Measurements from ENCODE around the gene IRF3. TPM values are rescaled to one million over a fixed set of nuclear protein-coding genes. Genes with fewer than 3 reads are reported as not detected.

IRF3 gene
- total RNA-seq, 4 donors from 2014 or later = 61.3 to 164 (median 81.0) TPM

GRCh38 chr19:49654581-49654980 is 11.1 kb downstream of the IRF3 start:
- DNase-seq (ENCODE audit: low spot score in 2 of 2) = no peak
- no peak for TF ChIP-seq POLR2A (IDR thresholded peaks at IDR 0.05)
- no peak for TF ChIP-seq EP300 (IDR thresholded peaks at IDR 0.05)
- TF ChIP-seq CTCF (IDR thresholded peaks at IDR 0.05) = no peak
- no peak for TF ChIP-seq POLR2AphosphoS5 (IDR thresholded peaks at IDR 0.05)
- no peaks in the 10 kb centered on the region for H3K4me1 ChIP-seq
- H3K27ac ChIP-seq = no peak overlapping the region
- 89% methylated on average over 10 of the region's 10 CpGs for WGBS
- no peak overlapping the region for H3K4me3 ChIP-seq
- no peaks in the 10 kb centered on the region for H3K9me3 ChIP-seq
- peaks cover 98% of the 10 kb centered on the region for H3K36me3 ChIP-seq
- no peaks in the 10 kb centered on the region for H3K27me3 ChIP-seq

- no peak overlapping the region for H3K27ac ChIP-seq
- WGBS = 87% methylated on average over 10 of the region's 13 CpGs
- DNase-seq (ENCODE audit: low spot score in 2 of 2) = no peak
These were observed 12.2 kb downstream of the IRF3 start for GRCh38 chr19:49653466-49653806.

GRCh38 chr19:49652551-49653465 is 12.8 kb downstream of the IRF3 start:
- TF ChIP-seq POLR2A (IDR thresholded peaks at IDR 0.05) (no peak), CTCF (IDR thresholded peaks at IDR 0.05) (no peak), POLR2AphosphoS5 (IDR thresholded peaks at IDR 0.05) (no peak), EP300 (IDR thresholded peaks at IDR 0.05) (no peak)
- Histone ChIP-seq H3K4me3 (no peak overlapping the region), H3K9me3 (no peaks in the 10 kb centered on the region), H3K27me3 (no peaks in the 10 kb centered on the region), H3K4me1 (no peaks in the 10 kb centered on the region), H3K36me3 (peaks cover 91% of the 10 kb centered on the region), H3K27ac (no peak overlapping the region)
- 92% methylated on average over 29 of the region's 58 CpGs for WGBS
- no peak for DNase-seq (ENCODE audit: low spot score in 2 of 2)

More at GRCh38 chr19:49653466-49653806, 12.2 kb downstream of the IRF3 start:
- Histone ChIP-seq H3K9me3 (no peaks in the 10 kb centered on the region), H3K4me1 (no peaks in the 10 kb centered on the region), H3K36me3 (peaks cover 95% of the 10 kb centered on the region), H3K4me3 (no peak overlapping the region), H3K27me3 (no peaks in the 10 kb centered on the region)
- TF ChIP-seq POLR2A (IDR thresholded peaks at IDR 0.05) = no peak
- no peak for TF ChIP-seq POLR2AphosphoS5 (IDR thresholded peaks at IDR 0.05)
- no peak for TF ChIP-seq CTCF (IDR thresholded peaks at IDR 0.05)
- no peak for TF ChIP-seq EP300 (IDR thresholded peaks at IDR 0.05)

- no peak for DNase-seq (ENCODE audit: low spot score in 2 of 2)
- 94% methylated on average over 88 of the region's 110 CpGs for WGBS
- no peaks in the 10 kb centered on the region for H3K27me3 ChIP-seq
- TF ChIP-seq EP300 (IDR thresholded peaks at IDR 0.05) (no peak), POLR2A (IDR thresholded peaks at IDR 0.05) (no peak), CTCF (IDR thresholded peaks at IDR 0.05) (no peak), POLR2AphosphoS5 (IDR thresholded peaks at IDR 0.05) (no peak)
- H3K36me3 ChIP-seq = peaks cover 91% of the 10 kb centered on the region
- H3K27ac ChIP-seq = no peak overlapping the region
- H3K4me3 ChIP-seq = no peak overlapping the region
- H3K4me1 ChIP-seq = no peaks in the 10 kb centered on the region
- H3K9me3 ChIP-seq = no peaks in the 10 kb centered on the region
These were observed 13.7 kb downstream of the IRF3 start for GRCh38 chr19:49651820-49652550.
